Mammary epithelial cell (primary cell): ENCODE results near the gene PSENEN.

ENCODE experiments used
- CTCF ChIP-seq, 2 donors: IDR thresholded peaks in 1 of 2; conservative IDR thresholded peaks in 1 of 2; 2 replicates each; pipeline ENCODE4 v1.5.1; 2011 to 2012; ENCODE audit warnings: inconsistent platforms in 2 of 2, low read length in 2 of 2, mild to moderate bottlenecking in 2 of 2, control low read depth in 1 of 2, low read depth in 1 of 2; ENCODE audit not compliant: insufficient read depth in 1 of 2; ENCODE audit errors: extremely low read depth in 1 of 2
- EZH2 ChIP-seq: IDR thresholded peaks from 2 replicates; pipeline ENCODE4 v1.6.1; 2012; ENCODE audit warnings: low read length, inconsistent platforms, borderline replicate concordance

- TF ChIP-seq CTCF (conservative IDR thresholded peaks at IDR 0.05 in 1 of 2, IDR thresholded peaks at IDR 0.05 in 1 of 2; ENCODE audit: extremely low read depth in 1 of 2, insufficient read depth in 1 of 2, low read depth in 1 of 2, low read length in 2 of 2) = no peak
- no peak for TF ChIP-seq EZH2
These were observed 24.8 kb upstream of the PSENEN start for GRCh38 chr19:35720648-35721047.
